A673 (cell line): ENCODE measurements around the gene WLS. TPM values are rescaled to one million over a fixed set of nuclear protein-coding genes. Genes with fewer than 3 reads are reported as not detected.
A peak's percentile ranks its signal among the peaks of the same experiment; 100 is the strongest.

Experiments
- BruUV-seq: library from RNA; stranded (reverse); fragments of 400-500 nt; replicated peaks from 2 replicates; lab custom pipeline; 2021; lab: Mats Ljungman, UMichigan
- CTCF ChIA-PET: fragments of 300-600 bp; sonication (Branson Sonifier 250); formaldehyde crosslinking; loops from one replicate; lab custom pipeline; 2022; ENCODE audit warnings: antibody characterized with exemption; lab: Charles Lee
- POLR2A ChIA-PET: fragments of 300-600 bp; sonication (Branson Sonifier 250); formaldehyde crosslinking; loops from one replicate; lab custom pipeline; 2022; ENCODE audit warnings: antibody characterized with exemption; ENCODE audit not compliant: low non-redundant PET; lab: Charles Lee
- DNase-seq: peaks from one replicate; pipeline ENCODE4 v3.0.0-alpha.2; 2015; ENCODE audit warnings: low spot score
- H3K27ac ChIP-seq: fragments of 200-600 bp; sonication (generic); 2 replicates; pipeline ENCODE4 v1.5.1; 2016; ENCODE audit warnings: mixed run types, low read depth, mild to moderate bottlenecking, mixed read lengths, antibody characterized with exemption, low read length; ENCODE audit not compliant: poor library complexity, severe bottlenecking
- H3K27me3 ChIP-seq: fragments of 200-600 bp; sonication (generic); replicated peaks from 2 replicates; pipeline ENCODE4 v1.6.1; 2017; ENCODE audit warnings: mixed run types, low read depth, mild to moderate bottlenecking, mixed read lengths, antibody characterized with exemption, low read length; ENCODE audit not compliant: insufficient read depth, poor library complexity
- H3K36me3 ChIP-seq: fragments of 200-600 bp; sonication (generic); 2 replicates; pipeline ENCODE4 v1.6.1; 2016; ENCODE audit warnings: mixed run types, mild to moderate bottlenecking, mixed read lengths, antibody characterized with exemption, low read length; ENCODE audit not compliant: insufficient read depth, poor library complexity, severe bottlenecking
- H3K4me1 ChIP-seq: fragments of 200-600 bp; sonication (generic); 2 replicates; pipeline ENCODE4 v1.6.1; 2017; ENCODE audit warnings: mixed run types, mild to moderate bottlenecking, mixed read lengths, antibody characterized with exemption, low read length; ENCODE audit not compliant: insufficient read depth, poor library complexity, severe bottlenecking
- H3K4me3 ChIP-seq: fragments of 200-600 bp; sonication (generic); 2 replicates; pipeline ENCODE4 v1.5.1; 2016; ENCODE audit warnings: low read depth, mixed run types, mild to moderate bottlenecking, mixed read lengths, low read length; ENCODE audit not compliant: poor library complexity, severe bottlenecking
- H3K9me3 ChIP-seq: fragments of 200-600 bp; sonication (generic); 2 replicates; pipeline ENCODE4 v1.6.1; 2016; ENCODE audit warnings: mixed run types, low read depth, mild to moderate bottlenecking, mixed read lengths, antibody characterized with exemption, low read length; ENCODE audit not compliant: poor library complexity, severe bottlenecking
- CTCF ChIP-seq: fragments of 300-800, 200-600 bp; sonication (generic); conservative IDR thresholded peaks from 2 replicates; pipeline ENCODE4 v1.5.1; 2017; ENCODE audit warnings: low read depth, mild to moderate bottlenecking, antibody characterized with exemption, low read length, moderate library complexity, mixed read lengths
- EZH2 ChIP-seq: fragments of 200-600 bp; sonication (generic); IDR thresholded peaks from 2 replicates; pipeline ENCODE4 v1.6.1; 2017; ENCODE audit warnings: borderline replicate concordance, low read depth, mild to moderate bottlenecking, mixed read lengths, antibody characterized with exemption, low read length; ENCODE audit not compliant: poor library complexity, severe bottlenecking
- intact Hi-C: fragments of 100-400 bp; cut with micrococcal nuclease; formaldehyde crosslinking; loops from one replicate; pipeline ENCODE4 v1.10.0; 2022; ENCODE audit not compliant: unreplicated experiment
- total RNA-seq: library from RNA; stranded (reverse); gene quantifications from 2 replicates; pipeline ENCODE4 v1.2.3, GENCODE V29; 2021

Gene WLS
- total RNA-seq, 1 experiment from 2014 or later = 144 TPM

GRCh38 chr1:68103011-68103545 lies 129.2 kb downstream of the WLS start:
- no peak for TF ChIP-seq EZH2
- no peak for TF ChIP-seq CTCF
- intact Hi-C loops = no loop called here
- no peak overlapping the region for H3K4me3 ChIP-seq
- no peaks in the 10 kb centered on the region for H3K36me3 ChIP-seq
- peaks cover 3% of the 10 kb centered on the region for H3K4me1 ChIP-seq
- no peaks in the 10 kb centered on the region for H3K27me3 ChIP-seq
- H3K27ac ChIP-seq = no peak overlapping the region
- DNase-seq = peak; percentile 41
- ChIA-PET POLR2A (no interaction called here), CTCF (no interaction called here)
- no TSS peak for BruUV-seq
- no peaks in the 10 kb centered on the region for H3K9me3 ChIP-seq

- ChIA-PET POLR2A (no interaction called here), CTCF (no interaction called here)
- Histone ChIP-seq H3K4me3 (no peak overlapping the region), H3K4me1 (peaks cover 3% of the 10 kb centered on the region), H3K36me3 (no peaks in the 10 kb centered on the region), H3K27ac (no peak overlapping the region), H3K27me3 (no peaks in the 10 kb centered on the region), H3K9me3 (no peaks in the 10 kb centered on the region)
- intact Hi-C loops = no loop called here
- TF ChIP-seq EZH2 (no peak), CTCF (no peak)
- DNase-seq = no peak
- BruUV-seq = no TSS peak
Measured at GRCh38 chr1:68101829-68102228, 130.5 kb downstream of the WLS start.

DNA sequence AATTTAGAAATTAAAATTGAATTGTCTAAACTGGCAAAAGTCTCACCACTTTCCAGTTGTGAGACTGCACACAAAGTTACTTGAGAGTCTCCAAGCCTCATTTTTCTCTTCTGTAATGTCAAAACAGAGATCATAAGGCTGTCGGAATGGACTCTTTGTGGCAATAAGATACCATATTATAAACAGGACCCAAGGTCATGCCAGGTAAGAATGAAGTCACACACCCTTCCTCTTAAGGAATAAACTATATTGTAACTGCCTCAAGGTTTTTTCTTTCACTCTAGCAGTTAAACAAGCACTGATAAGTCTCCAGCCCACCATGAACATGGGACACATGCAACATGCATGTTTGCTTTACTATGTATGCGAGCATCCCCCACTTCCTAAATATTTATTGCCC lies 131.8 kb downstream of the WLS start:
- no peaks in the 10 kb centered on the region for H3K27me3 ChIP-seq
- H3K27ac ChIP-seq = no peak overlapping the region
- no TSS peak for BruUV-seq
- no peak for TF ChIP-seq CTCF
- no peak for TF ChIP-seq EZH2
- no peak overlapping the region for H3K4me3 ChIP-seq
- H3K4me1 ChIP-seq = peaks cover 3% of the 10 kb centered on the region
- H3K9me3 ChIP-seq = no peaks in the 10 kb centered on the region
- CTCF ChIA-PET = no interaction called here
- DNase-seq = no peak
- intact Hi-C loops = no loop called here
- H3K36me3 ChIP-seq = no peaks in the 10 kb centered on the region
- POLR2A ChIA-PET = no interaction called here
